Endothelial cell of umbilical vein (primary cell): Measurements from ENCODE around the gene CPSF2. TPM values are rescaled to one million over a fixed set of nuclear protein-coding genes. Genes with fewer than 3 reads are reported as not detected.

Source experiments
- BruUV-seq: library from RNA; stranded (reverse); fragments of 400-500 nt; replicated peaks from 2 replicates; lab custom pipeline; 2021; lab: Mats Ljungman, UMichigan
- CTCF ChIA-PET: fragments of 300-600, 350-600 bp; sonication (Branson Sonifier 250); formaldehyde crosslinking; loops from one replicate; lab custom pipeline; 2021; ENCODE audit warnings: antibody characterized with exemption, inconsistent platforms; lab: Charles Lee
- POLR2A ChIA-PET: fragments of 300-600, 350-600 bp; sonication (Branson Sonifier 250); formaldehyde crosslinking; loops from one replicate; lab custom pipeline; 2021; ENCODE audit warnings: antibody characterized with exemption, inconsistent platforms; lab: Charles Lee
- DNase-seq: peaks from one replicate; pipeline ENCODE4 v3.0.0-alpha.2; 2011; ENCODE audit warnings: low read depth, low spot score
- FAIRE-seq: peaks from 2 replicates; lab custom pipeline; 2011; peaks lifted over from hg19 to GRCh38; lab: Jason Lieb, UNC
- H2AFZ ChIP-seq: 2 replicates; pipeline ENCODE4 v1.6.0; 2012; ENCODE audit warnings: low read depth, low read length, control low read depth, inconsistent platforms
- H3K27ac ChIP-seq: 2 replicates; pipeline ENCODE4 v1.5.1; 2011; ENCODE audit warnings: low read depth, mild to moderate bottlenecking, control low read depth, low read length, moderate library complexity; ENCODE audit not compliant: insufficient read depth
- H3K27me3 ChIP-seq, 2 experiments: 2 replicates each; pipeline versions ENCODE4 v1.6.0 to v1.6.1; 2011; ENCODE audit warnings: low read length in 2 of 2, mixed read lengths in 1 of 2; ENCODE audit not compliant: control insufficient read depth in 2 of 2, insufficient read depth in 2 of 2
- H3K36me3 ChIP-seq, 2 experiments: 2 replicates in 1 of 2; 3 replicates in 1 of 2; pipeline ENCODE4 v1.5.1; 2011; ENCODE audit warnings: low read length in 2 of 2, mild to moderate bottlenecking in 1 of 2, moderate library complexity in 1 of 2; ENCODE audit not compliant: control insufficient read depth in 2 of 2, insufficient read depth in 2 of 2; ENCODE audit errors: extremely low read depth in 1 of 2
- H3K4me1 ChIP-seq: 3 replicates; pipeline ENCODE4 v1.5.1; 2011; ENCODE audit warnings: mild to moderate bottlenecking, low read length; ENCODE audit not compliant: control insufficient read depth, insufficient read depth; ENCODE audit errors: extremely low read depth
- H3K4me2 ChIP-seq: 2 replicates; pipeline ENCODE4 v1.6.1; 2011; ENCODE audit warnings: low read length, control low read depth, mixed read lengths; ENCODE audit not compliant: insufficient read depth
- H3K4me3 ChIP-seq, 3 experiments: fragments of 200-600 bp in 1 of 3; sonication (generic), shearing (Covaris generic) in 1 of 3; replicated peaks in 1 of 3; 2 replicates each; pipeline ENCODE4 v1.5.1; 2011 to 2016; ENCODE audit warnings: control low read depth in 3 of 3, low read length in 3 of 3, mild to moderate bottlenecking in 2 of 3, inconsistent platforms in 1 of 3, low read depth in 1 of 3, moderate library complexity in 1 of 3; ENCODE audit not compliant: insufficient read depth in 1 of 3
- H3K79me2 ChIP-seq: 2 replicates; pipeline ENCODE4 v1.6.0; 2012; ENCODE audit warnings: low read length, inconsistent platforms; ENCODE audit not compliant: control insufficient read depth, insufficient read depth
- H3K9ac ChIP-seq: replicated peaks from 2 replicates; pipeline ENCODE3; 2011; ENCODE audit warnings: low read length, control low read depth; ENCODE audit not compliant: insufficient read depth; ENCODE audit errors: extremely low read depth
- H3K9me1 ChIP-seq: replicated peaks from 3 replicates; pipeline ENCODE4 v1.6.0; 2011; ENCODE audit warnings: mild to moderate bottlenecking, low read length; ENCODE audit not compliant: control insufficient read depth, insufficient read depth; ENCODE audit errors: extremely low read depth
- H3K9me3 ChIP-seq: replicated peaks from 2 replicates; pipeline ENCODE4 v1.5.1; 2012; ENCODE audit warnings: low read length, inconsistent platforms; ENCODE audit not compliant: control insufficient read depth, insufficient read depth
- H4K20me1 ChIP-seq: replicated peaks from 2 replicates; pipeline ENCODE3; 2011; ENCODE audit warnings: mild to moderate bottlenecking, low read length; ENCODE audit not compliant: control insufficient read depth, insufficient read depth; ENCODE audit errors: extremely low read depth
- CTCF ChIP-seq, 2 donors: IDR thresholded peaks; 1 replicate in 1 of 2; 2 replicates in 1 of 2; pipeline ENCODE4 v1.5.1; 2011; ENCODE audit warnings: low read length in 2 of 2, mild to moderate bottlenecking in 2 of 2, moderate library complexity in 2 of 2, control low read depth in 1 of 2, inconsistent platforms in 1 of 2, low read depth in 1 of 2; ENCODE audit not compliant: insufficient read depth in 1 of 2; ENCODE audit errors: extremely low read depth in 1 of 2
- EZH2 ChIP-seq: IDR thresholded peaks from 2 replicates; pipeline ENCODE4 v1.6.1; 2012; ENCODE audit warnings: borderline replicate concordance, low read depth, mild to moderate bottlenecking, moderate library complexity, low read length, inconsistent platforms; ENCODE audit not compliant: severe bottlenecking
- FOS ChIP-seq: IDR thresholded peaks from 2 replicates; pipeline ENCODE4 v1.6.1; 2011; ENCODE audit warnings: mild to moderate bottlenecking, low read length, moderate library complexity, borderline replicate concordance; ENCODE audit not compliant: insufficient read depth
- GATA2 ChIP-seq: IDR thresholded peaks from 2 replicates; pipeline ENCODE4 v1.7.0; 2011; ENCODE audit warnings: low read depth, mild to moderate bottlenecking, moderate library complexity, mixed read lengths, low read length; ENCODE audit not compliant: insufficient read length, insufficient read depth
- JUN ChIP-seq: IDR thresholded peaks from 2 replicates; pipeline ENCODE4 v1.6.1; 2011; ENCODE audit warnings: borderline replicate concordance, low read depth; ENCODE audit not compliant: insufficient read length, insufficient read depth
- MYC ChIP-seq: IDR thresholded peaks from one replicate; pipeline ENCODE4 v1.6.1; 2011; ENCODE audit warnings: mild to moderate bottlenecking, low read depth, low read length
- POLR2A ChIP-seq: IDR thresholded peaks from 2 replicates; pipeline ENCODE4 v1.6.1; 2012; ENCODE audit warnings: low read depth, mild to moderate bottlenecking, control low read depth, low read length
- POLR2AphosphoS5 ChIP-seq: IDR thresholded peaks from 2 replicates; pipeline ENCODE4 v1.6.1; 2012; ENCODE audit warnings: low read depth, mild to moderate bottlenecking, control low read depth, low read length, moderate library complexity; ENCODE audit not compliant: insufficient read depth
- dilution Hi-C: fragments of 300-500 bp; cut with MboI; formaldehyde crosslinking; loops from one replicate; pipeline ENCODE4 v1.15.0; 2019; ENCODE audit warnings: low sequenced_read_pairs; ENCODE audit not compliant: extremely low pct_ligation_motif_present
- intact Hi-C: fragments of 100-400 bp; cut with micrococcal nuclease; formaldehyde crosslinking; loops from one replicate; pipeline ENCODE4 v1.10.0; 2022
- polyA plus RNA-seq, 4 experiments: library from polyadenylated mRNA; depleted of rRNA in 3 of 4; stranded (reverse) in 3 of 4; unstranded in 1 of 4; fragments of >200 nt; gene quantifications; 2 replicates each; pipeline versions ENCODE4 v1.2.1 to v1.2.3, GENCODE V29; 2011 to 2012; ENCODE audit warnings: missing spikeins in 1 of 4
- total RNA-seq: library from RNA; stranded (reverse); gene quantifications from 2 replicates; pipeline ENCODE4 v1.2.3, GENCODE V29; 2021
- TF ChIP-seq, protein P1 (sequence below): IDR thresholded peaks from 2 replicates; pipeline ENCODE4 v1.6.1; 2011; ENCODE audit not compliant: insufficient read depth, insufficient read length

Gene CPSF2
- total and polyA plus RNA-seq, 2 donors (not counting 3 experiments of a cell fraction or from before 2014, with no cell fraction given): 8.3 to 81.7 TPM

DNA sequence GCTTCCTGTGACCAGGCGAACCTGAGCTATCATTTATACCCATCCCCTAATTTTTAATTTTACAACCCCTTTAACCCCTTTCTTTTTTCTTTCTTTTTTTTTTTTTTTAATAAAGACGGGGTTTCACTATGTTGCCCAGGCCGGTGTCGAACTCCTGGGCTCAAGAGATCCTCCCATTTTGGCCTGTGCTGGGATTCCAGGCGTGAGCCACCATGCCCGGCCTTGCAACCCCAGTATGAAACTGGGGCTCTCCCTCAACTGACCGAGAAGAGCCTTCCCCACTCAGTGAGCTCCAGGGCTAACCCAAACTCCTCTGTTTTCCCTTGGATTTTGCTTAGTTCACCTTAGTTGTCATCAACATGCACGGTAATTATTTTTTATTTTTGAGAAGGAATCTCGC, 992 bp downstream of the CPSF2 start:
- dilution Hi-C loops: no loop called here
- peaks cover 35% of the 10 kb centered on the region for H3K79me2 ChIP-seq
- peak overlapping the region; percentile 40 to 89 (median 79) for H3K4me3 ChIP-seq
- no peaks in the 10 kb centered on the region for H4K20me1 ChIP-seq
- H3K9ac ChIP-seq: peak overlapping the region; percentile 92
- H3K27ac ChIP-seq: peak overlapping the region; percentile 75
- H3K9me1 ChIP-seq: no peaks in the 10 kb centered on the region
- H3K36me3 ChIP-seq: peaks cover 2% of the 10 kb centered on the region in 2 experiments
- H2AFZ ChIP-seq: no peak overlapping the region
- no TSS peak for BruUV-seq
- peak overlapping the region; percentile 78 for H3K4me2 ChIP-seq
- DNase-seq (no peak), FAIRE-seq (no peak)
- peaks cover 7% of the 10 kb centered on the region for H3K4me1 ChIP-seq
- H3K27me3 ChIP-seq: no peaks in the 10 kb centered on the region
- no peaks in the 10 kb centered on the region for H3K9me3 ChIP-seq
- intact Hi-C loops: loop anchor here (1.0 to 5.0 kb wide), 5 partner anchors 82 to 670 kb away; partner anchors contain the start of genes FBLN5, GOLGA5 and TRIP11
- ChIA-PET POLR2A (interaction anchor here (1.6 to 2.5 kb wide), 2 partner anchors 16 to 336 kb away, joined by 4 to 15 read pairs; partner anchors contain the start of gene ATXN3), CTCF (interaction anchor here (1.4 to 10.1 kb wide), 3 partner anchors 15 to 126 kb away, joined by 4 to 145 read pairs (median 6); partner anchors contain the start of gene ATXN3)
- TF ChIP-seq, protein P1, sequence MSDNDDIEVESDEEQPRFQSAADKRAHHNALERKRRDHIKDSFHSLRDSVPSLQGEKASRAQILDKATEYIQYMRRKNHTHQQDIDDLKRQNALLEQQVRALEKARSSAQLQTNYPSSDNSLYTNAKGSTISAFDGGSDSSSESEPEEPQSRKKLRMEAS: no peak

DNA sequence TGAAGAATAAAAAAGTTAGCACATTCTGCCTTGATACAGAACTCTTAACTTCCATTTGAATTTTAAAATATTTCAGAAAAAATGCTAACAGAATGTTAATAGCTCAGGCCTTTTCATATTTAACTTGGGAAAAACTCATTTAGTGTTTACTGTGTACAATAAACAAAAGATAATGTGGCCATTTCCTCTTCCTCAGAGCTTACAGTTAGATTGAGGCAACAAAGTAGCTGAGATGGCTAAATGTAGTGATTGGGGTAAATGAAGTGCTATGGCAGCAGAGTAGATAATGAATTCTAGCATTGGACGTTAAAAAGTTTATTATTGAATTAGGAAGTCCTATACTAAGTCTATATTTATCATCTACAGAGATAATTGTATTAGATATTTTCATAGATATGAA, 12.7 kb downstream of the CPSF2 start:
- ChIA-PET CTCF (interaction anchor here (1.4 to 2.8 kb wide), 9 partner anchors 9 to 649 kb away, joined by 4 to 24 read pairs (median 11); partner anchors contain the start of genes ATXN3, CPSF2 and NDUFB1), POLR2A (no interaction called here)
- H3K4me2 ChIP-seq: no peak overlapping the region
- no peak overlapping the region for H3K9ac ChIP-seq
- no peak overlapping the region for H3K4me3 ChIP-seq
- no peaks in the 10 kb centered on the region for H3K27me3 ChIP-seq
- H3K4me1 ChIP-seq: no peaks in the 10 kb centered on the region
- FAIRE-seq (no peak), DNase-seq (no peak)
- H3K9me3 ChIP-seq: no peaks in the 10 kb centered on the region
- H2AFZ ChIP-seq: no peak overlapping the region
- no TSS peak for BruUV-seq
- intact Hi-C loops (no loop called here), dilution Hi-C loops (no loop called here)
- no peak overlapping the region for H3K27ac ChIP-seq
- no peak for TF ChIP-seq EZH2
- TF ChIP-seq MYC: no peak
- TF ChIP-seq JUN: no peak
- no peak for TF ChIP-seq POLR2AphosphoS5
- no peak for TF ChIP-seq FOS
- no peak for TF ChIP-seq POLR2A
- TF ChIP-seq, protein P1: no peak
- no peak for TF ChIP-seq CTCF (IDR thresholded peaks at IDR 0.05; ENCODE audit: extremely low read depth in 1 of 2, insufficient read depth in 1 of 2, low read depth in 1 of 2, low read length in 2 of 2)
- TF ChIP-seq GATA2: no peak
- no peaks in the 10 kb centered on the region for H3K9me1 ChIP-seq
- H3K79me2 ChIP-seq: no peaks in the 10 kb centered on the region
- peaks cover 6 to 13% of the 10 kb centered on the region in 2 experiments for H3K36me3 ChIP-seq
- H4K20me1 ChIP-seq: no peaks in the 10 kb centered on the region
